ENCODE data around the gene ALOX5. TPM values are rescaled to one million over a fixed set of nuclear protein-coding genes. Genes with fewer than 3 reads are reported as not detected.
A peak's percentile ranks its signal among the peaks of the same experiment; 100 is the strongest.
"Not testable (repeated sequence)": the region's sequence is repeated elsewhere in the genome, so short reads cannot be mapped to it uniquely, and the experiment has no call there.

Gene ALOX5
- polyA plus RNA-seq, 4 donors = 7.4 to 20.9 (median 13.8) TPM

GRCh38 chr10:45403151-45403550 lies 29.1 kb downstream of the ALOX5 start:
- Histone ChIP-seq H3K36me3 (ENCODE audit: control insufficient read depth in 3 of 3, insufficient read depth in 2 of 3, low read depth in 1 of 3, low read length in 3 of 3) (no peaks in the 10 kb centered on the region), H3K27me3 (ENCODE audit: control insufficient read depth in 3 of 3, insufficient read depth in 3 of 3, low read length in 3 of 3) (peaks cover 0 to 2% (median 0%) of the 10 kb centered on the region in 3 donors), H3K4me1 (ENCODE audit: control insufficient read depth in 3 of 3, insufficient read depth in 2 of 3, low read depth in 1 of 3, low read length in 2 of 3) (no peaks in the 10 kb centered on the region), H3K4me3 (ENCODE audit: low read depth in 1 of 3, low read length in 3 of 3) (no peak overlapping the region), H3K27ac (ENCODE audit: low read depth in 1 of 3, low read length in 2 of 3) (no peak overlapping the region), H3K9me3 (ENCODE audit: control insufficient read depth in 2 of 2, insufficient read depth in 1 of 2, low read depth in 1 of 2, low read length in 1 of 2) (no peaks in the 10 kb centered on the region)
- DNase-seq (no peak), FAIRE-seq (no peak)
- WGBS, 3 donors = 81 to 90% (median 89%) methylated on average over 8 of the region's 8 CpGs

DNA sequence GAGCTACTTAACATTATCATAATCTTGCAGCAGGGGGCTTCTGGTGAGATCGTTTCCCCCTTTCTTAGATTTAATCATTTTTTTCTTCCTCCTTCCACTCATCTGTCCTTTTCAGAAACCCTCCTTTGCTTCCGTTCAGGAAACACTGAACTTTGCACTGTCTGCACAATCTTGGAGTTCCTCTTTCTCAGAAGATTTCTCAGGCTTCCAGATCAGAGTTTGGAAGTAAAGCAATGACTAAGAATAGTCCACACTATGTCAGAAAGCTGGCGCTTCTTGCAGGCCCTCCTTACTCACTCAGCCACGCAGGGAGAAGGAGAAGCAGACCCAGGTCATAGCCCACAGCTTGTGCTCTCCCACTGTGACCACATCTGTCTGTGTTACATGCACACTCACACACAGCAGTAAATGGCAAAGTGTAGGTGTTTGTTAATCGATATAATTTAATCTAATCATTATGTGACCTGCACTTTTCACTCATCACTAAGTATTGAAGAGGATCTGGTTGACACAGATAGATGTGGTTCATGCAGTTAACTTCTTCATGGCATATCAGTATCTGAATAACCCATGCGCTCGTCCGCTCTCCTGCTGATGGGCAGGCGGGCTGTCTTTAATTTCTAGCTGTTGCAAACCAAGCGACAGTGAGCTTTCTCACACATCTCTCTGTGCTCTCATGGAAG lies 30.2 kb downstream of the ALOX5 start:
- WGBS, 3 donors = 55 to 66% (median 58%) methylated on average over 10 of the region's 10 CpGs
- Histone ChIP-seq H3K27ac (ENCODE audit: low read depth in 1 of 3, low read length in 2 of 3) (no peak overlapping the region), H3K4me1 (ENCODE audit: control insufficient read depth in 3 of 3, insufficient read depth in 2 of 3, low read depth in 1 of 3, low read length in 2 of 3) (no peaks in the 10 kb centered on the region), H3K27me3 (ENCODE audit: control insufficient read depth in 3 of 3, insufficient read depth in 3 of 3, low read length in 3 of 3) (peaks cover 0 to 2% (median 0%) of the 10 kb centered on the region in 3 donors), H3K4me3 (ENCODE audit: low read depth in 1 of 3, low read length in 3 of 3) (no peak overlapping the region), H3K9me3 (ENCODE audit: control insufficient read depth in 2 of 2, insufficient read depth in 1 of 2, low read depth in 1 of 2, low read length in 1 of 2) (no peaks in the 10 kb centered on the region), H3K36me3 (ENCODE audit: control insufficient read depth in 3 of 3, insufficient read depth in 2 of 3, low read depth in 1 of 3, low read length in 3 of 3) (no peaks in the 10 kb centered on the region)
- FAIRE-seq (no peak), DNase-seq (peak; percentile 33 to 46)

DNA sequence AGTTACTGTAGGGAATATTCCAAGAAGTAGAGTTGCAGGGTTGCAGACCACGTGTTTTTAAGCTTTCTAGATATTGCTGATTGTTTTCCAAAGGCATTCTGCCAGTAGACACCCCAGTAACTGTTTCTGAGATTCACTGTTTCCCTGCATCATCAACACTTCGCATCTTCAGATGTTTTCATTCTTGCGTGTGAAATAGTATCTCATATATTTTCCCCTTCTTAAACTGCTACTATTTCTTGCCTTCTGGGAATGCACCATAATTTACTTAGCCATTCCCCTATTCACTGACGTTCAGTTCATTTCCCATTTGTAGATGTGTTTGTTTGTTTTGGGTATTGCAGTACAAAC lies 30.7 kb downstream of the ALOX5 start:
- 58 to 66% (median 61%) methylated on average over 4 of the region's 4 CpGs for WGBS, 3 donors
- FAIRE-seq (no peak), DNase-seq (no peak)
- no peaks in the 10 kb centered on the region for H3K36me3 ChIP-seq (ENCODE audit: control insufficient read depth in 3 of 3, insufficient read depth in 2 of 3, low read depth in 1 of 3, low read length in 3 of 3)
- no peak overlapping the region for H3K4me3 ChIP-seq (ENCODE audit: low read depth in 1 of 3, low read length in 3 of 3)
- H3K27ac ChIP-seq (ENCODE audit: low read depth in 1 of 3, low read length in 2 of 3) = no peak overlapping the region
- no peaks in the 10 kb centered on the region for H3K4me1 ChIP-seq (ENCODE audit: control insufficient read depth in 3 of 3, insufficient read depth in 2 of 3, low read depth in 1 of 3, low read length in 2 of 3)
- H3K27me3 ChIP-seq (ENCODE audit: control insufficient read depth in 3 of 3, insufficient read depth in 3 of 3, low read length in 3 of 3) = peaks cover 0 to 2% (median 0%) of the 10 kb centered on the region in 3 donors
- no peaks in the 10 kb centered on the region for H3K9me3 ChIP-seq (ENCODE audit: control insufficient read depth in 2 of 2, insufficient read depth in 1 of 2, low read depth in 1 of 2, low read length in 1 of 2)

DNA sequence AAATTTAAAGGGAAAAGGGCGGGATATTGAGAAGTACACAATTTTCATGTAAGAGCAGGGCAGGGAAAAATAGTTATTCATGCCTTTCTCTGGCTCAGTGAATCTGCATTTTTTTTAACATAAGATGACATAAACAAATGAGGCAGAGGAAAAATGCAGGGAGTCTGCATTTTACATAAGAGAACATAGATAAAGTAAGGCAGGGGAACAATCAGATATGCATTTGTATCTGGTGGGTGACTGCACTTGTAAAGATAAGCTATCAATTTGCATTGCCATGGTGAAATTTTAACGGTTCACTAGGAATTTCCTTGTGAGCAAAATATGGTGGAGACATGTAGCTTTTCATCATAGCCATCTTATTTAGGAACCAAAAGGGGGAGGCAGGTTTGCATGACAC lies 33.5 kb downstream of the ALOX5 start:
- H3K4me3 ChIP-seq (ENCODE audit: low read depth in 1 of 3, low read length in 3 of 3) = no peak overlapping the region
- H3K27me3 ChIP-seq (ENCODE audit: control insufficient read depth in 3 of 3, insufficient read depth in 3 of 3, low read length in 3 of 3) = peaks cover 0 to 2% (median 0%) of the 10 kb centered on the region in 3 donors
- WGBS, 3 donors = 52 to 55% (median 52%) methylated on average over 2 of the region's 2 CpGs
- DNase-seq = no peak
- FAIRE-seq = no peak
- H3K4me1 ChIP-seq (ENCODE audit: control insufficient read depth in 3 of 3, insufficient read depth in 2 of 3, low read depth in 1 of 3, low read length in 2 of 3) = no peaks in the 10 kb centered on the region
- peaks cover 0 to 5% (median 0%) of the 10 kb centered on the region in 3 donors for H3K36me3 ChIP-seq (ENCODE audit: control insufficient read depth in 3 of 3, insufficient read depth in 2 of 3, low read depth in 1 of 3, low read length in 3 of 3)
- H3K27ac ChIP-seq (ENCODE audit: low read depth in 1 of 3, low read length in 2 of 3) = no peak overlapping the region
- H3K9me3 ChIP-seq (ENCODE audit: control insufficient read depth in 2 of 2, insufficient read depth in 1 of 2, low read depth in 1 of 2, low read length in 1 of 2) = no peaks in the 10 kb centered on the region

- DNase-seq (no peak), FAIRE-seq (no peak)
- peaks cover 0 to 5% (median 0%) of the 10 kb centered on the region in 3 donors for H3K36me3 ChIP-seq (ENCODE audit: control insufficient read depth in 3 of 3, insufficient read depth in 2 of 3, low read depth in 1 of 3, low read length in 3 of 3)
- H3K4me1 ChIP-seq (ENCODE audit: control insufficient read depth in 3 of 3, insufficient read depth in 2 of 3, low read depth in 1 of 3, low read length in 2 of 3) = no peaks in the 10 kb centered on the region
- 54 to 67% (median 54%) methylated on average over 5 of the region's 5 CpGs for WGBS, 3 donors
- H3K27me3 ChIP-seq (ENCODE audit: control insufficient read depth in 3 of 3, insufficient read depth in 3 of 3, low read length in 3 of 3) = peaks cover 0 to 2% (median 0%) of the 10 kb centered on the region in 3 donors
- H3K4me3 ChIP-seq (ENCODE audit: low read depth in 1 of 3, low read length in 3 of 3) = no peak overlapping the region
- H3K9me3 ChIP-seq (ENCODE audit: control insufficient read depth in 2 of 2, insufficient read depth in 1 of 2, low read depth in 1 of 2, low read length in 1 of 2) = no peaks in the 10 kb centered on the region
- no peak overlapping the region for H3K27ac ChIP-seq (ENCODE audit: low read depth in 1 of 3, low read length in 2 of 3)
Measured at GRCh38 chr10:45408421-45409319, 34.7 kb downstream of the ALOX5 start.

DNA sequence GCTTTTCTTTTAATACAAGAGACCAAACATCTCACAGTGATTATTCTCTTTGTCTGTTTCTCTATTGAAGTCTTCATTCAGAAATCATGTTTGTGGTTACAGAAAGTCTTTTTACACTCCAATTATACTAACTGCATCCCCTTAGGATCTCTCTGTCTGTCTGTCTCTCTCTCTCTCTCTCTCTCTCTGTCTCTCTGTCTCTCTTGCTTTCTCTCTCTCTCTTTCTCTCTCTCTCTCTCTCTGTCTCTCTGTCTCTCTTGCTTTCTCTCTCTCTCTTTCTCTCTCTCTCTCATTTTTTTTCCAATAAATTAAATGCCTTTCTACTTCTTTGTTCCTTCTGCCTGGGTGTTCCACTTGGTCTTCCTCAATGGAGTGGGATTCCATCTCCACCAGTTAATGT lies 35.3 kb downstream of the ALOX5 start:
- not testable (repeated sequence) for H3K4me3 ChIP-seq (ENCODE audit: low read depth in 1 of 3, low read length in 3 of 3); H3K27ac ChIP-seq (ENCODE audit: low read depth in 1 of 3, low read length in 2 of 3); H3K9me3 ChIP-seq (ENCODE audit: control insufficient read depth in 2 of 2, insufficient read depth in 1 of 2, low read depth in 1 of 2, low read length in 1 of 2); H3K27me3 ChIP-seq (ENCODE audit: control insufficient read depth in 3 of 3, insufficient read depth in 3 of 3, low read length in 3 of 3); H3K4me1 ChIP-seq (ENCODE audit: control insufficient read depth in 3 of 3, insufficient read depth in 2 of 3, low read depth in 1 of 3, low read length in 2 of 3); FAIRE-seq; DNase-seq; H3K36me3 ChIP-seq (ENCODE audit: control insufficient read depth in 3 of 3, insufficient read depth in 2 of 3, low read depth in 1 of 3, low read length in 3 of 3)

DNA sequence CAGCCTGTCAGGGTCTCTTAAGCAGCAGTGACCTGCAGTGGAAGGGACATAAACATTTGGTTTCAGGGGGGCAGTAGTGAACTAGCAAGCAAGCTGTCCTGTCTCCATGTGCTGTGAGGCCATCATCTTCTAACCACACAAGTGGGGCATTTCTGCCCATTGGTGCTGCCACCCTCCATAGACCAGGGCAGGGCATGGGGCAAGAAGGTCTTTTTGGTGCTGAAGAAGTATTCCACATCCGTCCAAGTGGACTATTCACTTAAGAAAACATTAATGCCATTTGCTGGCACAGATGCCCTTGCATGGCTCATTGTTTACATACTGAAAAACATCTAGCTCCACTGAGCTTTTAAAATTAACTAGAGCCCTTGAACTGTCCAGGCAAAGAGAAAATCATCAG lies 35.8 kb downstream of the ALOX5 start:
- 76 to 80% (median 79%) methylated on average over 1 of the region's 1 CpG for WGBS, 3 donors
- DNase-seq = no peak
- FAIRE-seq = no peak
- peaks cover 0 to 5% (median 0%) of the 10 kb centered on the region in 3 donors for H3K36me3 ChIP-seq (ENCODE audit: control insufficient read depth in 3 of 3, insufficient read depth in 2 of 3, low read depth in 1 of 3, low read length in 3 of 3)
- H3K27me3 ChIP-seq (ENCODE audit: control insufficient read depth in 3 of 3, insufficient read depth in 3 of 3, low read length in 3 of 3) = peaks cover 0 to 2% (median 0%) of the 10 kb centered on the region in 3 donors
- no peaks in the 10 kb centered on the region for H3K4me1 ChIP-seq (ENCODE audit: control insufficient read depth in 3 of 3, insufficient read depth in 2 of 3, low read depth in 1 of 3, low read length in 2 of 3)
- H3K27ac ChIP-seq (ENCODE audit: low read depth in 1 of 3, low read length in 2 of 3) = no peak overlapping the region
- H3K9me3 ChIP-seq (ENCODE audit: control insufficient read depth in 2 of 2, insufficient read depth in 1 of 2, low read depth in 1 of 2, low read length in 1 of 2) = no peaks in the 10 kb centered on the region
- H3K4me3 ChIP-seq (ENCODE audit: low read depth in 1 of 3, low read length in 3 of 3) = no peak overlapping the region

- Histone ChIP-seq H3K4me3 (ENCODE audit: low read depth in 1 of 3, low read length in 3 of 3) (no peak overlapping the region), H3K4me1 (ENCODE audit: control insufficient read depth in 3 of 3, insufficient read depth in 2 of 3, low read depth in 1 of 3, low read length in 2 of 3) (no peaks in the 10 kb centered on the region), H3K27ac (ENCODE audit: low read depth in 1 of 3, low read length in 2 of 3) (no peak overlapping the region), H3K9me3 (ENCODE audit: control insufficient read depth in 2 of 2, insufficient read depth in 1 of 2, low read depth in 1 of 2, low read length in 1 of 2) (no peaks in the 10 kb centered on the region), H3K36me3 (ENCODE audit: control insufficient read depth in 3 of 3, insufficient read depth in 2 of 3, low read depth in 1 of 3, low read length in 3 of 3) (peaks cover 0 to 5% (median 0%) of the 10 kb centered on the region in 3 donors), H3K27me3 (ENCODE audit: control insufficient read depth in 3 of 3, insufficient read depth in 3 of 3, low read length in 3 of 3) (peaks cover 0 to 2% (median 0%) of the 10 kb centered on the region in 3 donors)
- 61 to 81% (median 64%) methylated on average over 2 of the region's 2 CpGs for WGBS, 3 donors
- FAIRE-seq (no peak), DNase-seq (no peak)
Measured at GRCh38 chr10:45410489-45410806, 36.4 kb downstream of the ALOX5 start.

Data from small intestine (tissue), 7 donors.